AG10803 (cell line): Measurements from ENCODE around the gene SCP2.

Experiments
- DNase-seq: peaks from one replicate; pipeline ENCODE4 v3.0.0; 2010; ENCODE audit warnings: low read depth
- H3K4me3 ChIP-seq: 2 replicates; pipeline ENCODE4 v1.5.1; 2011; ENCODE audit warnings: mild to moderate bottlenecking, low read length, control low read depth
- TF ChIP-seq, protein P1 (sequence below): conservative IDR thresholded peaks from 2 replicates; pipeline ENCODE4 v1.5.1; 2011; ENCODE audit warnings: mild to moderate bottlenecking, low read length, control low read depth, inconsistent platforms

Gene SCP2

DNA sequence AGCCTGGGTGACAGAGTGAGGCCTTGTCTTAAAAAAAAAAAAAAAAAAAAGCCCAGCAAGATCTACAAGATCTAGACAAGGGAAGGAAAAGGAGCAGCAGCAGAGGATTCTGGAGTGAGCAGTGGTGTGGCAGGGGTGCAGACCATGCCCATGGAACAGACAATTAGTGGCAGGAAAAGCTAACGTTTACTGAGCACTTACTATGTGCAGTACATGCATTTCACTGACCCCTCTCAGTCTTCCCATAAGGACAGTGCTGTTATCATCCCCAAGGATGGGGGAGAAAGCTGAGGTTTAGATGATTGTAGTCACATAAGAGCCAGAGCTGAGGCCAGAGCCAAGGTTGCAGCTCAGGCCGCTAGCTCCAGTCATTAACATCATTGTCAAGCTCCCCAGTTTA lies 140.8 kb downstream of the SCP2 start:
- H3K4me3 ChIP-seq: no peak overlapping the region
- no peak for DNase-seq

DNA sequence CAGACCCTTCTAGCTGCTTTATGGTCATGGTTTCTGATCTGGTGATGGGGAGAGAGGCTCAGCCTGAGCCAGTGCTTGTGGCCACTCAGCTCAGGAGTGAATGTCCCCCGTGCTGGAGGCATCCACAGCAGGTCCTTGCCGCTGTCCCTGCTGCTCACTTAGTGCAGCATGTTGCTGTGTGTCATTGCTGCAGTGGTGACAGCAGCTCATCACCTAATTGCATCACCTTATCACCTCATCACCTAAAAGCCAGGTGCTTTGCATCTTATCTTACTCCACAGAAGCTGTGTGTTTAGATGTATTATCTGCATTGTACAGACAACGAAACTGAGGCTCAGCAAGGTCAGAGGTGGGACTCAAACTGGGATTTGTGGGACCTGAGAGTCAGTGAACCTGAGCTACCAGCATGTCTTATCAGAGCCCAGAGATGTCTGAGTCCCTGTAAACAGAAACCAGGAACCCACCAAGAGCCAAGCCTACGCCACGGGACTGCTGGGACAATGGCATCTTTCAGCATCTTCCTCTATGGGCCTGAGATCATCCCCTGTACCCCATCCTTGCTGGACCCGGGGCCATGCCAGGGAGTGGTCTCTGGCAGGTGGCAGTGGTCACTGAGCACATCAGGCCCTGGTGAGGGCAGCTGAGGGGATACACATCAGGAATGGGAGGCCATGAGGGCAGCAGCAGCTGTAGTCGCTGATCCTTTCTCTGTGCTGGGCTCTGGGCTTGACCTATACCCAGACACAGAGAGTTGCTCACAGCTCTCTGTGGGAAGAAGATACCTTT lies 141.4 kb downstream of the SCP2 start:
- TF ChIP-seq, protein P1, sequence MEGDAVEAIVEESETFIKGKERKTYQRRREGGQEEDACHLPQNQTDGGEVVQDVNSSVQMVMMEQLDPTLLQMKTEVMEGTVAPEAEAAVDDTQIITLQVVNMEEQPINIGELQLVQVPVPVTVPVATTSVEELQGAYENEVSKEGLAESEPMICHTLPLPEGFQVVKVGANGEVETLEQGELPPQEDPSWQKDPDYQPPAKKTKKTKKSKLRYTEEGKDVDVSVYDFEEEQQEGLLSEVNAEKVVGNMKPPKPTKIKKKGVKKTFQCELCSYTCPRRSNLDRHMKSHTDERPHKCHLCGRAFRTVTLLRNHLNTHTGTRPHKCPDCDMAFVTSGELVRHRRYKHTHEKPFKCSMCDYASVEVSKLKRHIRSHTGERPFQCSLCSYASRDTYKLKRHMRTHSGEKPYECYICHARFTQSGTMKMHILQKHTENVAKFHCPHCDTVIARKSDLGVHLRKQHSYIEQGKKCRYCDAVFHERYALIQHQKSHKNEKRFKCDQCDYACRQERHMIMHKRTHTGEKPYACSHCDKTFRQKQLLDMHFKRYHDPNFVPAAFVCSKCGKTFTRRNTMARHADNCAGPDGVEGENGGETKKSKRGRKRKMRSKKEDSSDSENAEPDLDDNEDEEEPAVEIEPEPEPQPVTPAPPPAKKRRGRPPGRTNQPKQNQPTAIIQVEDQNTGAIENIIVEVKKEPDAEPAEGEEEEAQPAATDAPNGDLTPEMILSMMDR: no peak
- no peak for DNase-seq
- H3K4me3 ChIP-seq: no peak overlapping the region

More for the DNA sequence above, 140.8 kb downstream of the SCP2 start:
- TF ChIP-seq, protein P1: no peak

DNA sequence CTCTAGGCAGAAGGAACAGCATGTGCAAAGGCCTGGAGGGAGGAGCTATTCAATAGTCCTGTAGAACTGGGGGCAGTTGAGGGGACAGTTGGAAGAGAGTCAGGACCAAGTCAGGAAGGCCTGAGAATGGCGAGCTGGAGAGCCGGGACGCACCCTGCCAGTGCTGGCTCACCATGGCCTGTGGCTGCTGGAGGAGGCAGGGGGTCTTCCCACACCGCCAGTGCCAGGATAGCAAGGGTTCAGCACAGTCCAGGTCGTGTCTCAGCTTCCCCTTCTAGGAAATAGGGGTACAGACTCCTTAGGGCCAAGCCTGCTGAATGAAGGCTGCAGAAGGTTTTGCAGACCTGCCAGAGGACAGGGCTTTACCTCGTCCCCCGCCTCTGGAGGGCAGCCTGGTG lies 142.2 kb downstream of the SCP2 start:
- H3K4me3 ChIP-seq: no peak overlapping the region
- DNase-seq: no peak

DNA sequence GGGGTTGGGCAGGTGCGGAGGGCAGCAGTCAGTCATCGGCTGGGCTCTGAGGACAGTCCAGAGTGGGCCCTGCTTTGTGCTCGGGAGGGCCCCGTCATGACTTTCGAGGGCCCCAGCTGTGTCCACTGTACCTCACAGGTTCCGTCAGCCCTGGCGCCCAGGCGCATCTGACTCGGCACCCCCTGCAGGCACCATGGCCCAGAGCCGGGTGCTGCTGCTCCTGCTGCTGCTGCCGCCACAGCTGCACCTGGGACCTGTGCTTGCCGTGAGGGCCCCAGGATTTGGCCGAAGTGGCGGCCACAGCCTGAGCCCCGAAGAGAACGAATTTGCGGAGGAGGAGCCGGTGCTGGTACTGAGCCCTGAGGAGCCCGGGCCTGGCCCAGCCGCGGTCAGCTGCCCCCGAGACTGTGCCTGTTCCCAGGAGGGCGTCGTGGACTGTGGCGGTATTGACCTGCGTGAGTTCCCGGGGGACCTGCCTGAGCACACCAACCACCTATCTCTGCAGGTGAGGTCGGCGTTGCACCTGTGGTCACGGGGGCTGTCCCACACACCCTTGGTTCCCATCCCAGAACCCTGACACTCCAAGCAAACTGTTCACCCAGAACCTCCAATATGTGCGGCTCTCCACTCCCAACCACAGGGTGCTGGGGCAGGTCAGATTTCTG lies 142.7 kb downstream of the SCP2 start:
- DNase-seq: no peak
- H3K4me3 ChIP-seq: no peak overlapping the region

More for the DNA sequence above, 142.2 kb downstream of the SCP2 start:
- TF ChIP-seq, protein P1: no peak

DNA sequence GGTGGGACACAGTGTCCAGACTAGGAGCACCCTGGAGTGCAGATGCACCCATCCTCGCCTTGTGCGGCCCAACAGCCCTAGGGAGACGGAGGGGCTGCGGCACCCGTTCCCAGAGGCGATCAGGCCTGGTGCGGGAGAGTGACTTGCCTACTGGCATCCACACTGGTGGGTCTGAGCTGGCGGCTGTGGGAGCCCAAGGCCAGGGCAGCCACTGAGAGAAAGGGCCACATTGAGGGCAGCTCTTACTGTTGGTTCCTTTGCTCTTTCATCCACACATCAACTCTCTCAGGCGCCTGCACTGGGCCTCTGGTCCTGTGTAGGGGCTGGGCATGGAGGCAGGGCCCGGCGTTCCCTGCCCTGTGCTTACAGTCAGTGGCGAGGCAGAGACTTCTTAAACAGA lies 143.5 kb downstream of the SCP2 start:
- no peak for DNase-seq
- TF ChIP-seq, protein P1: no peak
- H3K4me3 ChIP-seq: no peak overlapping the region

More for the DNA sequence above, 142.7 kb downstream of the SCP2 start:
- TF ChIP-seq, protein P1: no peak

DNA sequence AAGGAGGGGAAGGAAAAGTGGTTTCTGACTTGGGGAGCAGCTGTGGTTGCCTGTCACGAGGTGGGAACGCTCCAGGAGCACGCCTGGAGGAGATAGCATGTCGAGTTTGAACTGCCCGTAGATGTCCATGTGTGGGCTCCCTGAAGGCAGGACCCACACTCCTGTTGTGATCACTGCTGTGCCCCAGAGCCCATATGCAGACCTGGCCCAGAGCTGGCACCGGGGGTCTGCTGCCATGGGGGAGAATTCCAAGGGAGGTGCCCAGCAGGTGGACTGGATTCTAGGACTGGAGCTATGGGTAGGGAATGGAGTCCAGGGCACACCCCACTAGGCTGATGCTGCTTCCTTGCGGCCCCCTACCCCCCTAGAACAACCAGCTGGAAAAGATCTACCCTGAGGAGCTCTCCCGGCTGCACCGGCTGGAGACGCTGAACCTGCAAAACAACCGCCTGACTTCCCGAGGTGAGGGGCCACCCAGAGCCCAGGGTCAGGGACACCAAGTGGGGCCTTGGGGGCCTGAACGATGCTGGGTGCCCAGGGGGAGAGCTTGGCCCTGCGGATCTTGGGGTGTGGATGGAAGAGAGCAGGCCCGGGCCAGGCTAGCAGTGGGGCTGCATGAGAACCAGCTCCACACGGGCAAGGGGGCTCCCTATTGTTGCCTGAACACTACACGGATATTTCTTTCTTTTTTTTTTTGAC lies 144.2 kb downstream of the SCP2 start:
- DNase-seq: no peak
- no peak overlapping the region for H3K4me3 ChIP-seq
- TF ChIP-seq, protein P1: no peak
